ENCODE data around the gene CDAN1. TPM values are rescaled to one million over a fixed set of nuclear protein-coding genes. Genes with fewer than 3 reads are reported as not detected.

Gene CDAN1
- total RNA-seq, 1 experiment from 2014 or later: 7.9 TPM

GRCh38 chr15:42737529-42738328 is 801 bp upstream of the CDAN1 start:
- DNase-seq: peak; percentile 21
- peak overlapping the region; percentile 65 for H3K4me3 ChIP-seq
- H3K36me3 ChIP-seq: peaks cover 13% of the 10 kb centered on the region
- no peaks in the 10 kb centered on the region for H3K27me3 ChIP-seq
- no peaks in the 10 kb centered on the region for H3K9me3 ChIP-seq

GRCh38 chr15:42736178-42736792 is 643 bp downstream of the CDAN1 start:
- peaks cover 21% of the 10 kb centered on the region for H3K36me3 ChIP-seq
- peak overlapping the region; percentile 65 for H3K4me3 ChIP-seq
- H3K9me3 ChIP-seq: no peaks in the 10 kb centered on the region
- no peak for DNase-seq
- no peaks in the 10 kb centered on the region for H3K27me3 ChIP-seq

GRCh38 chr15:42735382-42736165 is 1.4 kb downstream of the CDAN1 start:
- Histone ChIP-seq H3K27me3 (no peaks in the 10 kb centered on the region), H3K9me3 (no peaks in the 10 kb centered on the region), H3K36me3 (peaks cover 21% of the 10 kb centered on the region), H3K4me3 (peak overlapping the region; percentile 65)
- no peak for DNase-seq

GRCh38 chr15:42734076-42734672 is 2.8 kb downstream of the CDAN1 start:
- Histone ChIP-seq H3K36me3 (peaks cover 26% of the 10 kb centered on the region), H3K9me3 (no peaks in the 10 kb centered on the region), H3K4me3 (no peak overlapping the region), H3K27me3 (no peaks in the 10 kb centered on the region)
- DNase-seq: no peak

- H3K9me3 ChIP-seq: no peaks in the 10 kb centered on the region
- no peaks in the 10 kb centered on the region for H3K27me3 ChIP-seq
- H3K36me3 ChIP-seq: peaks cover 30% of the 10 kb centered on the region
- DNase-seq: no peak
- H3K4me3 ChIP-seq: no peak overlapping the region
Measured at GRCh38 chr15:42733027-42733426, 3.9 kb downstream of the CDAN1 start.

- no peak for DNase-seq
- no peaks in the 10 kb centered on the region for H3K27me3 ChIP-seq
- peaks cover 35% of the 10 kb centered on the region for H3K36me3 ChIP-seq
- no peaks in the 10 kb centered on the region for H3K9me3 ChIP-seq
- no peak overlapping the region for H3K4me3 ChIP-seq
Measured at GRCh38 chr15:42732095-42732827, 4.7 kb downstream of the CDAN1 start.

GRCh38 chr15:42731461-42731860 is 5.5 kb downstream of the CDAN1 start:
- DNase-seq: no peak
- H3K9me3 ChIP-seq: no peaks in the 10 kb centered on the region
- H3K36me3 ChIP-seq: peaks cover 35% of the 10 kb centered on the region
- H3K27me3 ChIP-seq: no peaks in the 10 kb centered on the region
- no peak overlapping the region for H3K4me3 ChIP-seq

- no peaks in the 10 kb centered on the region for H3K9me3 ChIP-seq
- H3K27me3 ChIP-seq: no peaks in the 10 kb centered on the region
- H3K4me3 ChIP-seq: no peak overlapping the region
- peaks cover 40% of the 10 kb centered on the region for H3K36me3 ChIP-seq
- no peak for DNase-seq
Measured at GRCh38 chr15:42730536-42730935, 6.4 kb downstream of the CDAN1 start.

- no peaks in the 10 kb centered on the region for H3K27me3 ChIP-seq
- no peak for DNase-seq
- peaks cover 39% of the 10 kb centered on the region for H3K36me3 ChIP-seq
- H3K4me3 ChIP-seq: no peak overlapping the region
- H3K9me3 ChIP-seq: no peaks in the 10 kb centered on the region
Measured at GRCh38 chr15:42730135-42730534, 6.8 kb downstream of the CDAN1 start.

- no peak overlapping the region for H3K4me3 ChIP-seq
- H3K27me3 ChIP-seq: no peaks in the 10 kb centered on the region
- no peaks in the 10 kb centered on the region for H3K9me3 ChIP-seq
- no peak for DNase-seq
- peaks cover 41% of the 10 kb centered on the region for H3K36me3 ChIP-seq
Measured at GRCh38 chr15:42729409-42729808, 7.5 kb downstream of the CDAN1 start.

GRCh38 chr15:42728972-42729371 is 8.0 kb downstream of the CDAN1 start:
- Histone ChIP-seq H3K27me3 (no peaks in the 10 kb centered on the region), H3K36me3 (peaks cover 44% of the 10 kb centered on the region), H3K9me3 (no peaks in the 10 kb centered on the region), H3K4me3 (no peak overlapping the region)
- DNase-seq: no peak

GRCh38 chr15:42728560-42728959 is 8.4 kb downstream of the CDAN1 start:
- no peak for DNase-seq
- peaks cover 41% of the 10 kb centered on the region for H3K36me3 ChIP-seq
- H3K27me3 ChIP-seq: no peaks in the 10 kb centered on the region

GRCh38 chr15:42727750-42728381 is 9.1 kb downstream of the CDAN1 start:
- Histone ChIP-seq H3K36me3 (peaks cover 41% of the 10 kb centered on the region), H3K4me3 (no peak overlapping the region), H3K9me3 (no peaks in the 10 kb centered on the region), H3K27me3 (no peaks in the 10 kb centered on the region)
- DNase-seq: no peak

More at GRCh38 chr15:42728560-42728959, 8.4 kb downstream of the CDAN1 start:
- Histone ChIP-seq H3K4me3 (no peak overlapping the region), H3K9me3 (no peaks in the 10 kb centered on the region)

- Histone ChIP-seq H3K9me3 (no peaks in the 10 kb centered on the region), H3K4me3 (no peak overlapping the region), H3K27me3 (no peaks in the 10 kb centered on the region), H3K36me3 (peaks cover 33% of the 10 kb centered on the region)
- DNase-seq: no peak
Measured at GRCh38 chr15:42726114-42726513, 10.8 kb downstream of the CDAN1 start.

- H3K9me3 ChIP-seq: no peaks in the 10 kb centered on the region
- peaks cover 33% of the 10 kb centered on the region for H3K36me3 ChIP-seq
- no peak for DNase-seq
- no peaks in the 10 kb centered on the region for H3K27me3 ChIP-seq
- H3K4me3 ChIP-seq: no peak overlapping the region
Measured at GRCh38 chr15:42725331-42725903, 11.5 kb downstream of the CDAN1 start.

- no peak overlapping the region for H3K4me3 ChIP-seq
- no peak for DNase-seq
- no peaks in the 10 kb centered on the region for H3K9me3 ChIP-seq
- peaks cover 30% of the 10 kb centered on the region for H3K36me3 ChIP-seq
- no peaks in the 10 kb centered on the region for H3K27me3 ChIP-seq
Measured at GRCh38 chr15:42724276-42724675, 12.7 kb downstream of the CDAN1 start.

Measured in MG63 (cell line).